Suprapubic skin (tissue), 4 donors: Measurements from ENCODE around the gene ACTN2. TPM values are rescaled to one million over a fixed set of nuclear protein-coding genes. Genes with fewer than 3 reads are reported as not detected.

ENCODE experiments used
- DNase-seq, 2 donors: peaks; one replicate each; pipeline ENCODE4 v3.0.0-alpha.2; 2019; ENCODE audit warnings: low spot score in 2 of 2
- H3K27ac ChIP-seq: fragments of 200-600 bp; sonication (generic); one replicate; pipeline ENCODE4 v1.5.1; 2019
- H3K27me3 ChIP-seq: fragments of 200-600 bp; sonication (generic); one replicate; pipeline ENCODE4 v1.5.1; 2019
- H3K36me3 ChIP-seq: fragments of 200-600 bp; sonication (generic); one replicate; pipeline ENCODE4 v1.5.1; 2019
- H3K4me1 ChIP-seq: fragments of 200-600 bp; sonication (generic); one replicate; pipeline ENCODE4 v1.5.1; 2019
- H3K4me3 ChIP-seq: fragments of 200-600 bp; sonication (generic); one replicate; pipeline ENCODE4 v1.5.1; 2019; ENCODE audit warnings: mild to moderate bottlenecking
- H3K9me3 ChIP-seq: fragments of 200-600 bp; sonication (generic); one replicate; pipeline ENCODE4 v1.5.1; 2019
- CTCF ChIP-seq, 2 donors: fragments of 200-600 bp in 1 of 2; fragments of 450-650 bp in 1 of 2; sonication (generic) in 1 of 2; IDR thresholded peaks; one replicate each; pipeline ENCODE4 v1.5.1; 2016 to 2019; ENCODE audit warnings: antibody characterized with exemption in 2 of 2, mild to moderate bottlenecking in 1 of 2, moderate library complexity in 1 of 2
- EP300 ChIP-seq: sonication (generic); formaldehyde crosslinking; IDR thresholded peaks from one replicate; pipeline ENCODE4 v1.6.1; 2017; ENCODE audit warnings: antibody characterized with exemption
- POLR2A ChIP-seq, 2 donors: fragments of 450-650 bp; IDR thresholded peaks; one replicate each; pipeline ENCODE4 v1.6.1; 2017; ENCODE audit warnings: antibody characterized with exemption in 2 of 2, mild to moderate bottlenecking in 2 of 2, moderate library complexity in 2 of 2
- POLR2AphosphoS5 ChIP-seq, 3 donors: sonication (generic); formaldehyde crosslinking; IDR thresholded peaks; one replicate each; pipeline ENCODE4 v1.6.1; 2017; ENCODE audit warnings: antibody characterized with exemption in 3 of 3
- WGBS: methylation state at CpG from one replicate; pipeline ENCODE4 v1.1.5; 2018; 5-methylcytosine and 5-hydroxymethylcytosine counted together
- total RNA-seq, 4 donors: library from RNA; depleted of rRNA; stranded (reverse); fragments of >200 nt; gene quantifications; one replicate each; pipeline ENCODE4 v1.1.0, GENCODE V29; 2016

ACTN2 gene
- total RNA-seq = 1 to 10 TPM in 1 of 4 donors, not detected in 3; 1.1 TPM

DNA sequence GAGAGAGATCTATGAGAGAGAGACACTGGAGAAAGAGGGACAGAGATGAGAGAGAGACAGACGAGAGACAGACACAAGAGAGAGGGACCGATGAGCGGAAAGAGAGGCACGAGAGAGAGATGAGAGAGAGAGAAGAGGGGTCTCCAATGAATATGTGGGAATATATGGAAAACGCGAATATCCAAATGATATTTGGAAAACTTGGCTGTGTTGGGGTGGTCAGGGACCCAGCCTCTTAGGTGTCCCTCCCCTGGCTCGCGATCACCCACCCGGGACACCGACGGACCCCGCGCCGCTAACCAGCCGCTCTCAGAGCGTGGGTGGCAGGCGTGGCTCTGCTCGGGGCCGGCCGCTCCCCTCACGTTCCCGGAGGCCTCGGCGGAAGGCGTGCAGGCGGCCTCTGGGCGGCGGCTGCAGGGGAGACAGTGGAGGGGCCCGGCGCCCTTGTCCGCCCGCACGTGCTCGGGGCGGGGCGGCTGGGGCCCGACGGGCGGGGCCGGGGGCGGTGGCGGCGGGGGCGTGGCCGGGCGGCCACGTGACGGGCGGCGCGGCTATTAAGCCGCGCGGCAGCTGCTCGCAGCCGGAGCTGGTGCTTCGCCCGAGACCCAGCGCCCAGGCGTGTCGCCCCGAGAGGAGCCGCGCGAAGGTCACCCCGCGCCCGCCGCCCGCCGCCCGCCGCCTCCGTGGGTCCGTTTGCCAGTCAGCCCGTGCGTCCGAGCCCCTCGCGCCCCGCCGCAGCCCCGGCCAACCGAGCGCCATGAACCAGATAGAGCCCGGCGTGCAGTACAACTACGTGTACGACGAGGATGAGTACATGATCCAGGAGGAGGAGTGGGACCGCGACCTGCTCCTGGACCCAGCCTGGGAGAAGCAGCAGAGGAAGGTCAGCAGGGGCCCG lies at the start of gene ACTN2:
TSS of gene ACTN2 (plus strand) at position 583 of the 898 bp plus-strand sequence. CDS start at position 758, 175 bp downstream.
- DNase-seq = peak in 1 of 2 donors; percentile 61
- Histone ChIP-seq H3K4me1 (peaks cover 14% of the 10 kb centered on the region), H3K27me3 (peaks cover 27% of the 10 kb centered on the region), H3K9me3 (no peaks in the 10 kb centered on the region), H3K27ac (no peak within 1 kb of the TSS), H3K4me3 (peak within 1 kb of the TSS; percentile 53), H3K36me3 (no peaks in the 10 kb centered on the region)
- no peak for TF ChIP-seq POLR2AphosphoS5 (IDR thresholded peaks at IDR 0.05)
- no peak for TF ChIP-seq EP300
- no peak for TF ChIP-seq POLR2A (IDR thresholded peaks at IDR 0.05)
- TF ChIP-seq CTCF (IDR thresholded peaks at IDR 0.05) = no peak
- WGBS = 25% methylated on average over 22 of the region's 93 CpGs

- Histone ChIP-seq H3K27me3 (peaks cover 7% of the 10 kb centered on the region), H3K4me3 (no peak overlapping the region), H3K9me3 (no peaks in the 10 kb centered on the region), H3K27ac (no peak overlapping the region), H3K36me3 (no peaks in the 10 kb centered on the region), H3K4me1 (no peaks in the 10 kb centered on the region)
- WGBS = 84% methylated on average over 13 of the region's 13 CpGs
- no peak for TF ChIP-seq CTCF (IDR thresholded peaks at IDR 0.05)
- TF ChIP-seq EP300 = no peak
- no peak for DNase-seq
These were observed 47.4 kb upstream of the ACTN2 start for GRCh38 chr1:236638945-236639344.

DNA sequence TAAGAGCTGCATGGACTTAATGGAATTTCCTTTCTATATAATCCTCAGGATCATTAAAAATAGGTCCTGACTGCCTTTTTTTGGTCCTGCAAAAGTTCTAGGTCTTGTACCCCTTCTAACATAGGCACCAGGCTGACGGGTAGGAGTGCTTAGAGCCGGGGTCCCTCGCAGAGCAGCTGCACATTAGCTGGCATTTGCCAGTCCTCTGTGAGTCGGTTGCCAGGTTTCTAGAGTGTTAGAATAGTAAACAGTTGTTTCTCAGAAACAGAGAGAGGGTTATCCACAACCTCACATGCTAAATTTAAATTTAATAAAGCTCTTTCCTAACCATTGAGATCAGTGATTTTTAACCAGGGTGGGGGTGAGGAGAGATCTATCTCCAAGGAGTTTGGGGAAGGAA lies 46.6 kb upstream of the ACTN2 start:
- Histone ChIP-seq H3K27me3 (peaks cover 7% of the 10 kb centered on the region), H3K9me3 (no peaks in the 10 kb centered on the region), H3K4me1 (no peaks in the 10 kb centered on the region), H3K27ac (no peak overlapping the region), H3K36me3 (no peaks in the 10 kb centered on the region), H3K4me3 (no peak overlapping the region)
- no peak for DNase-seq
- TF ChIP-seq POLR2A (IDR thresholded peaks at IDR 0.05) (no peak), POLR2AphosphoS5 (IDR thresholded peaks at IDR 0.05) (no peak), EP300 (no peak), CTCF (IDR thresholded peaks at IDR 0.05) (no peak)
- WGBS = 71% methylated on average over 4 of the region's 4 CpGs

DNA sequence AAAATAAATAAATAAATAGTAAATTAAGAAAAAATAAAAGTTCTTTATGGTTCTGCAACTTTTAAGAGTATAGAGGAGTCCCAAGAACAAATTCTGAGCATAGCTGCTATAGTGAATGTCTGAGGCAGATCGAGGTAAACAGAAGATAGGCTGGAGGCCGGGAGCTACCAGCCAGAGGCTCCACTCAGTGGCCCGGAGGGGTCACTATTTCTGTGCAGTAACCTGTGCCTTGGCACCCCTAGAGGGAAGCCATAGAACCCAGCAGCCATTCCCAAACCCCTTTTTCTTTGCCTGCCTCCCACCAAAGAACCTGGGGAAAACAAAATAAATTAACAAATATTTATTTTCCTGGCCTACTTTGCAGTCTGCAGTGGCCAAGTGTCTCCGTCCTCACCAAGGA lies 43.5 kb upstream of the ACTN2 start:
- Histone ChIP-seq H3K27ac (no peak overlapping the region), H3K9me3 (no peaks in the 10 kb centered on the region), H3K4me1 (no peaks in the 10 kb centered on the region), H3K36me3 (no peaks in the 10 kb centered on the region), H3K4me3 (no peak overlapping the region), H3K27me3 (no peaks in the 10 kb centered on the region)
- no peak for DNase-seq
- 79% methylated on average over 4 of the region's 4 CpGs for WGBS
- TF ChIP-seq POLR2AphosphoS5 (IDR thresholded peaks at IDR 0.05) (no peak), POLR2A (IDR thresholded peaks at IDR 0.05) (no peak), CTCF (IDR thresholded peaks at IDR 0.05) (no peak), EP300 (no peak)

GRCh38 chr1:236645016-236645680 lies 41.2 kb upstream of the ACTN2 start:
- Histone ChIP-seq H3K4me1 (no peaks in the 10 kb centered on the region), H3K4me3 (no peak overlapping the region), H3K27ac (no peak overlapping the region), H3K27me3 (no peaks in the 10 kb centered on the region), H3K36me3 (no peaks in the 10 kb centered on the region), H3K9me3 (no peaks in the 10 kb centered on the region)
- no peak for TF ChIP-seq CTCF (IDR thresholded peaks at IDR 0.05)
- no peak for TF ChIP-seq POLR2A (IDR thresholded peaks at IDR 0.05)
- TF ChIP-seq EP300 = no peak
- no peak for TF ChIP-seq POLR2AphosphoS5 (IDR thresholded peaks at IDR 0.05)
- DNase-seq = no peak
- 84% methylated on average over 5 of the region's 5 CpGs for WGBS
